DOHH2 (cell line): ENCODE data around the gene AUTS2.

Source experiments
- CTCF ChIP-seq: fragments of 200-600 bp; sonication (generic); IDR thresholded peaks from one replicate; pipeline ENCODE4 v1.5.1; 2014; ENCODE audit warnings: antibody characterized with exemption, mild to moderate bottlenecking, low read depth, low read length; ENCODE audit not compliant: poor library complexity, severe bottlenecking
- EZH2phosphoT487 ChIP-seq: fragments of 200-600 bp; sonication (generic); IDR thresholded peaks from 2 replicates; pipeline ENCODE4 v1.6.1; 2017; ENCODE audit warnings: borderline replicate concordance, mild to moderate bottlenecking, antibody characterized with exemption, low read length, moderate library complexity, mixed read lengths

GRCh38 chr7:69599955-69600709 lies 1.9 kb downstream of the AUTS2 start:
- peak; percentile 24 for TF ChIP-seq CTCF
- no peak for TF ChIP-seq EZH2phosphoT487
